ENCODE data around the gene KRT78. TPM values are rescaled to one million over a fixed set of nuclear protein-coding genes. Genes with fewer than 3 reads are reported as not detected.

The KRT78 gene
- total RNA-seq, 1 experiment from 2014 or later, result not detected

DNA sequence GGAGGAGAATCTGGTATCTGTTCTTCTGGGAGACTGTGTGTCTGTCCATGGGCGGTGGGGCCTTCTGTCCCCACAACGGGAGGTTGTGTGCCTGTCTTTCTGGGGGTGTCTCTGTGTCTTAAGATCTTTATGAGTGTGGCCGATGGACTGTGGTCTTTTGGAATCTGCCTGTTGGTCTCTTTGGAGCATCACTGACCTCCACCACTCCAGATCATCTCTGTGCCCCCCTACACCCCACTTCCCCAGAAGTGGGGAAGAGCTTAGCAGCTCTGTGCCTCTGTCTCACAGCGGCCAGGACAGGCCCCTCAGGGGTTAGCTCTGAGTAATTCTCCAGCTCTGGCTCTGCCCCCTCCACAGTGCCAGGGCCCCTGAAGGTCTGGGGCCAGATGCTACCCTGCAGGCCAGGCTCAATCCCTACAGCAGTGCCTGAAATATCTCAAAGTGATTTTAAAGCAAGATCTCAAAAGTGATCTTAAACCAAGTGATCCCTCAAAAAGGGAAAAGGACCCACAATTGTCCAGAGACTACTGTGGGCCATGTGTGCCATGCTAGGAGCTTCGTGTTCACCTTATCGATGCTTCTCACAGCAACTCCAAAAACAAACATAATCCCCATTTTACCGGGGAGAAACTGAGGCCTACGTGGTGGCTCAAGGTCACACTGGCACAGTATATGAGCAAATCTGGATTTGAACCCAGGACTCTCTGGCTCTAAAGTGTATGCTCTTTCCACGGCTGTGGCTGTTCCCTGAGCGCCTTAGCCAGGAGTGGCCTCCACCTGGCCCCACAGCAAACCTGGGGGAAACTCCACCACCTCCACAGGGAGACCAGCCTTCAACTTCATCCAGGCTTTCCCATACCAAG is 26.0 kb upstream of the KRT78 start:
- no peak for TF ChIP-seq CTCF (IDR thresholded peaks at IDR 0.05; ENCODE audit: unreplicated experiment)
- H3K36me3 Mint-ChIP-seq (ENCODE audit: insufficient read depth, unreplicated experiment), result peaks cover 6% of the 10 kb centered on the region
- H3K27me3 Mint-ChIP-seq (ENCODE audit: insufficient read depth, unreplicated experiment), result no peaks in the 10 kb centered on the region
- ChIA-PET CTCF (interaction anchor here (0.6 to 16.4 kb wide), 10 partner anchors 10 to 726 kb away, joined by 3 to 366 read pairs (median 16); partner anchors contain the start of genes KRT5 and KRT85), POLR2A (interaction anchor here (0.6 to 17.0 kb wide), 19 partner anchors 14 to 742 kb away, joined by 3 to 675 read pairs (median 5); partner anchors contain the start of genes EIF4B, KRT5 and KRT6A)
- H3K9me3 Mint-ChIP-seq (ENCODE audit: unreplicated experiment), result no peaks in the 10 kb centered on the region
- TSS peak; percentile 81 for BruUV-seq (replicated peaks)
- H3K4me1 Mint-ChIP-seq (ENCODE audit: insufficient read depth, unreplicated experiment), result peaks cover 91% of the 10 kb centered on the region
- peak overlapping the region; percentile 55 for H3K4me3 Mint-ChIP-seq (ENCODE audit: unreplicated experiment)
- peak overlapping the region; percentile 95 for H3K27ac Mint-ChIP-seq (ENCODE audit: low read depth, unreplicated experiment)
- peak; percentile 50 for DNase-seq (ENCODE audit: unreplicated experiment)
- intact Hi-C loops (cut with micrococcal nuclease), result loop anchor here (5.0 to 10.0 kb wide), 2 partner anchors 548 to 660 kb away; no protein-coding TSS in a partner anchor

DNA sequence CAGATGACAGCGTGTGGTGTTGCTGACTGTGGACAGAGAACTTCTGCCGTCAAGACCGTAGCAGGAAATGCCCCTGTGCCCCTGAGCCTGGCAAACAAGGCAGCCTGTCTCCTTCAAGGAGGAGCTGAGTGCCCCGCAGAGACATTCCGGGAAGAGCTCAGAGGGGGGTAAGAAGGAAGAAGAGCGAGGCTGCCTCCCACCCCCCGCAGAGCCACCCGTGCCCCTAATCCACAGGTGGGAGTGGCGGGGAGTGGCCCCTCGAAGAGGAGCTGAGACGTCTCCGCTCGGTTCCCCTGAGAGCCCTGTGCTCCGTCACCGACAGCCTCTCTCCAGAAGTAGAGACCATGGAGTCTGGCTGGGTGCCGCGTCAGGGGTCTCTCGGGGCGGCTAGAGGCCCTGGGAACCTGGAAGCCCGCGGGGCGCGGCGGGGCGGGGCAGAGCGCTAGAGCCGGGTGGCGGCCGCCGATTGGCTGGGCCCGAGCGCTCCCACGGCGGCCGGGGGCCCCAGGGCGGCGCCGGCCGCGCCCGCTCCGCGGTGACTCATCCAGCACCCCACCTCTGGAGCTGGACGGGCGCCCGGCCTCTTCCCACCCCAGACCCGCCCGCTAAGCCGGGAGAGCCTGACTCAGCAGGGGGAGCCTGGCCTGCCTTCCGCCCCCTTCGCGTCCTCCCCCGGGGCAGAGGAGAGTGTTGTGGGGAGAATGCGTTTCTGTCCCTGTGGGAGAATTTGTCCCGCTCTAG is 25.2 kb upstream of the KRT78 start:
- intact Hi-C loops (cut with micrococcal nuclease), result loop anchor here (5.0 to 10.0 kb wide), 2 partner anchors 547 to 659 kb away; no protein-coding TSS in a partner anchor

GRCh38 chr12:52873513-52873831 is 24.7 kb upstream of the KRT78 start:
- H3K27me3 Mint-ChIP-seq (ENCODE audit: insufficient read depth, unreplicated experiment), result no peaks in the 10 kb centered on the region
- peaks cover 87% of the 10 kb centered on the region for H3K4me1 Mint-ChIP-seq (ENCODE audit: insufficient read depth, unreplicated experiment)
- ChIA-PET POLR2A (interaction anchor here (0.6 to 17.0 kb wide), 14 partner anchors 8 to 725 kb away, joined by 3 to 675 read pairs (median 8); partner anchors contain the start of genes EIF4B, KRT5 and KRT6A), CTCF (interaction anchor here (0.9 to 16.4 kb wide), 13 partner anchors 12 to 735 kb away, joined by 3 to 366 read pairs (median 7); partner anchors contain the start of genes KRT5 and KRT85)
- peak overlapping the region; percentile 55 for H3K4me3 Mint-ChIP-seq (ENCODE audit: unreplicated experiment)
- TSS peak; percentile 91 for BruUV-seq (replicated peaks)
- no peaks in the 10 kb centered on the region for H3K9me3 Mint-ChIP-seq (ENCODE audit: unreplicated experiment)
- DNase-seq (ENCODE audit: unreplicated experiment), result no peak
- peaks cover 6% of the 10 kb centered on the region for H3K36me3 Mint-ChIP-seq (ENCODE audit: insufficient read depth, unreplicated experiment)
- peak overlapping the region; percentile 95 for H3K27ac Mint-ChIP-seq (ENCODE audit: low read depth, unreplicated experiment)
- intact Hi-C loops (cut with micrococcal nuclease), result loop anchor here (5.0 to 10.0 kb wide), 2 partner anchors 546 to 659 kb away; no protein-coding TSS in a partner anchor
- TF ChIP-seq CTCF (IDR thresholded peaks at IDR 0.05; ENCODE audit: unreplicated experiment), result no peak

More for the DNA sequence above, 25.2 kb upstream of the KRT78 start:
- peak overlapping the region; percentile 95 for H3K27ac Mint-ChIP-seq (ENCODE audit: low read depth, unreplicated experiment)
- ChIA-PET CTCF (interaction anchor here (0.5 to 16.4 kb wide), 14 partner anchors 11 to 735 kb away, joined by 3 to 366 read pairs (median 7); partner anchors contain the start of genes KRT5 and KRT85), POLR2A (interaction anchor here (0.6 to 17.0 kb wide), 20 partner anchors 9 to 741 kb away, joined by 3 to 675 read pairs (median 4); partner anchors contain the start of genes EIF4B, KRT5 and KRT6A)
- peaks cover 6% of the 10 kb centered on the region for H3K36me3 Mint-ChIP-seq (ENCODE audit: insufficient read depth, unreplicated experiment)
- no TSS peak for BruUV-seq (replicated peaks)
- H3K4me1 Mint-ChIP-seq (ENCODE audit: insufficient read depth, unreplicated experiment), result peaks cover 87% of the 10 kb centered on the region
- peak overlapping the region; percentile 55 for H3K4me3 Mint-ChIP-seq (ENCODE audit: unreplicated experiment)
- H3K27me3 Mint-ChIP-seq (ENCODE audit: insufficient read depth, unreplicated experiment), result no peaks in the 10 kb centered on the region
- no peak for TF ChIP-seq CTCF (IDR thresholded peaks at IDR 0.05; ENCODE audit: unreplicated experiment)
- DNase-seq (ENCODE audit: unreplicated experiment), result peak; percentile 98
- no peaks in the 10 kb centered on the region for H3K9me3 Mint-ChIP-seq (ENCODE audit: unreplicated experiment)

Data from MCF 10A (cell line).